ENCODE data around the gene NABP2. TPM values are rescaled to one million over a fixed set of nuclear protein-coding genes. Genes with fewer than 3 reads are reported as not detected.
"Not testable (repeated sequence)": the region's sequence is repeated elsewhere in the genome, so short reads cannot be mapped to it uniquely, and the experiment has no call there.

NABP2 gene
- total RNA-seq, 1 donor from 2014 or later: 20.3 TPM

- Histone ChIP-seq H3K36me3 (peaks cover 13% of the 10 kb centered on the region), H3K27ac (replicated peaks) (no peak overlapping the region), H3K4me1 (peaks cover 37% of the 10 kb centered on the region), H3K4me3 (no peak overlapping the region), H3K27me3 (ENCODE audit: low read depth) (no peaks in the 10 kb centered on the region), H3K9me3 (replicated peaks) (no peaks in the 10 kb centered on the region)
- DNase-seq: no peak
- TF ChIP-seq CTCF (IDR thresholded peaks at IDR 0.05; ENCODE audit: borderline replicate concordance): no peak
- intact Hi-C loops (cut with micrococcal nuclease): no loop called here
Observed at GRCh38 chr12:56260380-56260779, 36.2 kb downstream of the NABP2 start.

DNA sequence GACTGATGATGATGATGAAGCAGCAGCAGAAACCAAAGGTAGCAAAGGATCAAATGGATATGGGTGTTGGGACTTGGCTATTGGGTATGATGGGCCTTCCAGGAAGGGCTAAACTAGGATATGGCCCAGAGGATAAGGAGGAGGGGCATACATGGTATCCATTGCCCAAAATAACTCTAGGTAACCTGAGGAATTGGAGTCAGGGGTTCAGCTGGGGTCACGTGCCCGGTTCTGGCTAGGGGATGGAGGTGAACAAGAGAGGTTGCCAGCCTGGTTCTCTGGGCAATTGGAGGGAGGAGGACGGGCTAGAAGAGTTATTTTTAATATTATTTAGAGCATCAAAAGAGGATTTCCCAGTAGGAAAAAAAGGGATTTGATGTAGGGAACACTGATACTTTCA, 36.8 kb downstream of the NABP2 start:
- H3K4me1 ChIP-seq: peaks cover 36% of the 10 kb centered on the region
- intact Hi-C loops (cut with micrococcal nuclease): no loop called here
- H3K27me3 ChIP-seq (ENCODE audit: low read depth): no peaks in the 10 kb centered on the region
- no peak for DNase-seq
- no peak for TF ChIP-seq CTCF (IDR thresholded peaks at IDR 0.05; ENCODE audit: borderline replicate concordance)
- peaks cover 8% of the 10 kb centered on the region for H3K36me3 ChIP-seq
- H3K27ac ChIP-seq (replicated peaks): no peak overlapping the region
- H3K9me3 ChIP-seq (replicated peaks): no peaks in the 10 kb centered on the region
- H3K4me3 ChIP-seq: no peak overlapping the region

- H3K4me1 ChIP-seq: peaks cover 36% of the 10 kb centered on the region
- H3K36me3 ChIP-seq: peaks cover 1% of the 10 kb centered on the region
- intact Hi-C loops (cut with micrococcal nuclease): no loop called here
- no peak overlapping the region for H3K4me3 ChIP-seq
- no peak for DNase-seq
- no peak for TF ChIP-seq CTCF (IDR thresholded peaks at IDR 0.05; ENCODE audit: borderline replicate concordance)
- H3K27me3 ChIP-seq (ENCODE audit: low read depth): no peaks in the 10 kb centered on the region
- no peak overlapping the region for H3K27ac ChIP-seq (replicated peaks)
- H3K9me3 ChIP-seq (replicated peaks): no peaks in the 10 kb centered on the region
Observed at GRCh38 chr12:56261503-56262232, 37.5 kb downstream of the NABP2 start.

GRCh38 chr12:56262955-56263354, 38.8 kb downstream of the NABP2 start:
- H3K27me3 ChIP-seq (ENCODE audit: low read depth); H3K27ac ChIP-seq (replicated peaks); H3K4me3 ChIP-seq; H3K36me3 ChIP-seq; intact Hi-C loops (cut with micrococcal nuclease); DNase-seq; H3K9me3 ChIP-seq (replicated peaks): not testable (repeated sequence)
- peaks cover 35% of the 10 kb centered on the region for H3K4me1 ChIP-seq

DNA sequence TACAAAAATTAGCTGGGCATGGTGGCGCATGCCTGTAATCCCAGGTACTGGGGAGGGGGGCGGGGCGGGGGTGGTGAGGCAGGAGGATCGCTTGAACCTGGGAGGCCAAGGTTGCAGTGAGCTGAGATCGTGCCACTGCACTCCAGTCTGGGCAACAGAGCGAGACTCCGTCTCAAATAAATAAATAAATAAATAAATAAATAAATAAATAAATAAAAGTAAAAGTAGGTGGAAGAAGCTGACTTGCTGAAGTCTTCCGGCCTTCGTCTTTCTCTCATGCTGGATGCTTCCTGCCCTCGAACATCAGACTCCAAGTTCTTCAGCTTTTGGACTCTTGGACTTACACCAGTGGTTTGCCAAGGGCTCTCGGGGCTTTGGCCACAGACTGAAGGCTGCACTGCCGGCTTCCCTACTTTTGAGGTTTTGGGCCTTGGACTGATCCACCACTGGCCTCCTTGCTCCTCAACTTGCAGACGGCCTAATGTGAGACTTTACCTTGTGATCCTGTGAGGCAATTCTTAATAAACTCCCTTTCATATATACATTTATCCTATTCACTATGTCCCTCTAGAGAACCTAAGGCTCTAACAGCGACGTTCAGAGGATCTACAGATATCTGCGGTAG, 42.0 kb downstream of the NABP2 start:
- peak overlapping the region; percentile 83 for H3K4me3 ChIP-seq
- H3K27me3 ChIP-seq (ENCODE audit: low read depth); DNase-seq; intact Hi-C loops (cut with micrococcal nuclease); H3K9me3 ChIP-seq (replicated peaks): not testable (repeated sequence)
- peak overlapping the region; percentile 97 for H3K27ac ChIP-seq (replicated peaks)
- H3K36me3 ChIP-seq: peaks cover 21% of the 10 kb centered on the region
- H3K4me1 ChIP-seq: peaks cover 45% of the 10 kb centered on the region

DNA sequence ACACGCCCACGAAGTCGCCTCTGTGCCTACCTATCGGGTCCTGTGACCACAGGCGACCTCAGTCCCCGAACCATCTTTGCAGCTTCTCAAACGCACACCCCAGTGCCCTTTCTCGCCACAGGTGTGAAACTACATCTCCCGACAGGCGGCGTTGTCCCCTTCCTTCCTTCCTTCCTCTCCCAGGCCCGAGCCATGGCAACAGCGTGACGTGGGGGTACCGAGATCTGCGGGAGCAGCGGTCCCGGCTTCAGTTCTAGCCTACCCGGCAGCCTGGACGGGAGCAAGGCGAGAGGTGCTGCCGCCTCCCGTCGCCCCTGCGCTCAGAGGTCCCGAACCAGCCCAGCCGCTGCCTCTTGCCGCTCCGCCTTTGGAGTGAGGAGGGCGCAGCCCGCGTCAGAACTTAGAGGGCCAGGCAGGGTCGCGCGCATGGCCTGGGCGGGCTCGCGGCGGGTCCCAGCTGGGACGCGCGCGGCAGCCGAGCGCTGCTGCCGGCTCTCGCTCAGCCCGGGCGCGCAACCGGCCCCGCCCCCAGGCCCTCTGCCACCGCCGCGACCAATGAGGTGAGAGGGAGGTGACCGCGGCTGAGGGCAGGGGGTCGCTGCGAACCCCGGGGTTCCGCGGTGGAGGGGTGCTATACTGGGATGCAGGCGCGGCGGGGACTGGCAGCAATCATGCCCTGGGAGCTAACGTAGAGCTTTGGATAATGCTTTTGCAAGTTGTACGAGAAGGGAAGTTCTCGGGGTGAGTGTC, 42.7 kb downstream of the NABP2 start, which contains the start of gene COQ10A:
TSS of gene COQ10A (plus strand) at position 250 of the 750 bp plus-strand sequence. CDS start at position 427, 177 bp downstream.
- Histone ChIP-seq H3K4me3 (peak within 1 kb of the TSS; percentile 83), H3K9me3 (replicated peaks) (no peaks in the 10 kb centered on the region), H3K27ac (replicated peaks) (peak within 1 kb of the TSS; percentile 97), H3K4me1 (peaks cover 52% of the 10 kb centered on the region), H3K27me3 (ENCODE audit: low read depth) (no peaks in the 10 kb centered on the region), H3K36me3 (peaks cover 28% of the 10 kb centered on the region)
- DNase-seq: peak; percentile 90
- TF ChIP-seq CTCF (IDR thresholded peaks at IDR 0.05; ENCODE audit: borderline replicate concordance): peak; percentile 79
- intact Hi-C loops (cut with micrococcal nuclease): no loop called here
